ENCODE results near the gene NRXN3.

NRXN3 gene

DNA sequence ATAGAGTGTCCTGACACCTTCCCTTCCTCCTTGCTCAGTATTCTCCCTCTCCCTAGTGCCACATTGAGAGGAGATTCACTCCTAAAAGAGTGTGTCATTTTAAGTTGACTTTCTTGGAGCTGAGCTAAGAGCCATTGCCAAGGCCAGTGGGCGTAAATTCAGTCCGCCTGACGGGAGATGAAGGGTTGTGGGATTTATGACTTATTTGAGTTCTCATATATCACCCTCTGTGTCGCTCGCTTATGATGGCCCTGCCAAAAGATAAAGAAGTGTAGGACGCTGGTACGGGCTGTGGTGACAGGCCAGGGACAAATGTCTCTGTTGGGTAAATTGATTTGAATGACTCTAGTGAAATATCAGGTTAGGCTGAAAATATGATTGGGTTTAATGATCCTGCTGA, 867.4 kb downstream of the NRXN3 start:
- DNase-seq: no peak

DNA sequence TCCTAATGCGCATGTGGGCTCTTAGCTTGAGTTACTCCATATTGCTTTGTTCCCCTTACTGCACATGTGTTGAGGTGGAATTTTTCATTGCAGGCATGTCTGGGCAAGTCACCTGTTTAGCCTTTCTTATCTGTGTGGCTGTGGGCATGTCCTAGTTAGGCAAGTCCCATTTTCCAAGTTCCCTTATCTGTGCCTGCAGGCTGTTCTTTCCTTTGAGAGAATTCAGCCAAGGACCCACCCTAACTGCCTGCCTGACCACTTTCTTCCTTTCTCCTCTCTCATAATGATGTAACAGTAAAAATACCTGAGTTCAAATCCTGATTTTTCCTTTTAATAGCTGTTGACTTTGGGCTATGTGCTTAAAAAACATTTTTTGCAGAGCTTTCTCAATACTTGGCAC, 870.6 kb downstream of the NRXN3 start:
- no peak for DNase-seq

DNA sequence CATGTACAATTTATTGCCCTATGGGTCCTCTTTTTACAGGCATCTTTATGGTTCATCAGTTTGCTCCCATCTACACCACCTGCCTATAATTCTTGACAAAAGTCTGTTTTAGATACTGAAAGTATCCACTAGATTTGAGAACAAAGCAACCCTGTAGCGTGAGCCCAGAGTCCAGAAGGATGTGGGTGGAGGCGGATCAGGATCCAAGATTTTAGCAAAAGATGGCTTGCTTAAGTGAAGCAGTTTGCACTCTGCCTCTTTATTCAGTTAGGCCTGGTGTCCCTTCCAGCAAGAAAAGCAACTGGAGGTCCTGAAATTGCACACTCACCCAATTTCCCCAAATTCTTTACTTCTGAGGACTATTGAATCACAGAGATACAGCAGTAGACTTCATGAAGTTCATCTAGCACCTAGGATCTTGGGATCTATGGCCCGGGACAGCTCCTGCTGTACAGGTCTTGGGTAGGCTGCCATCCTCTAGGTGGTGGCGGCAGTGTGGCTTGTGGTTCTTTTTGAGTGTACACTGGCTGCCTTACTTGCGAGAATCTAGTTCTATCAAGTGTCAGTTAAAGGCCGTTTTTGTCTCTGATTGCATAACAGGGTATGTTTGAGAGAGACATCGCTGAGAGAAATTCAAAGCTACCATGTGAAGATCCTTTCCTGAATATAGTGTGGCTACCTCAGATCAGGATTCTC, 873.2 kb downstream of the NRXN3 start:
- DNase-seq: no peak

DNA sequence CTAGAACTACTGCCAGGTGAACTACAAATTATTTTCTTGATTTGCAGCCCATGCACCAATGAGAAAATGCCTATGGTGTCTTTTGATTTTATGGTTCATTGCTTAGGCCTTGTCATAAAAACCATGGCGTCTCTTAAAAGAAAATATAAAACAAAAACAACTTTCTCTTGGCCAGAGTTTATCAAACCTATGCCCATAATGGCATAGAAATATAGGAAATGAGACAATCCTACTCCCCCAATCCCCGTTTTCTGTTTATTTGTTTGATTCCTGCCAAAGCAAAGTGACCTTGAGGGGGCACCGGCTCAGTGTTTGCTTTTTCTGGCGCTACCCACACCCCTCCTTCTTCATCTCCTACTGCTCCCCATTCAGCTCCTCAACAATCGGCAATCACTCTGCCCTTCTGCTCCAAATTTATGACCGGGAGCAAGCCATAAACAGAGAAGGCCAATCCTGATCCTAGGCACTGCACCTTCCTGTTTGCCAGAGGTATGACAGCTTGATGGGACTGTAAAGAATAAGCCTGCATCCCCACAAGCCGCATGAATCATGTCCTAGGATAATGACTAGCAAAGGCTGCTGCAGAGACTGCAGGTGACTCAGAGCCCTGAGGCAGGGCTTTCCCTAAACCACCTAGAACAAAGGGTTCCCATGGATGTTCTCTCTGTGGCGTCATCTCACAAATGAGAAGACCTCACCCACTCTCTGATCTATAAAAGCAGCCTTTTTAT, 874.9 kb downstream of the NRXN3 start:
- no peak for DNase-seq

DNA sequence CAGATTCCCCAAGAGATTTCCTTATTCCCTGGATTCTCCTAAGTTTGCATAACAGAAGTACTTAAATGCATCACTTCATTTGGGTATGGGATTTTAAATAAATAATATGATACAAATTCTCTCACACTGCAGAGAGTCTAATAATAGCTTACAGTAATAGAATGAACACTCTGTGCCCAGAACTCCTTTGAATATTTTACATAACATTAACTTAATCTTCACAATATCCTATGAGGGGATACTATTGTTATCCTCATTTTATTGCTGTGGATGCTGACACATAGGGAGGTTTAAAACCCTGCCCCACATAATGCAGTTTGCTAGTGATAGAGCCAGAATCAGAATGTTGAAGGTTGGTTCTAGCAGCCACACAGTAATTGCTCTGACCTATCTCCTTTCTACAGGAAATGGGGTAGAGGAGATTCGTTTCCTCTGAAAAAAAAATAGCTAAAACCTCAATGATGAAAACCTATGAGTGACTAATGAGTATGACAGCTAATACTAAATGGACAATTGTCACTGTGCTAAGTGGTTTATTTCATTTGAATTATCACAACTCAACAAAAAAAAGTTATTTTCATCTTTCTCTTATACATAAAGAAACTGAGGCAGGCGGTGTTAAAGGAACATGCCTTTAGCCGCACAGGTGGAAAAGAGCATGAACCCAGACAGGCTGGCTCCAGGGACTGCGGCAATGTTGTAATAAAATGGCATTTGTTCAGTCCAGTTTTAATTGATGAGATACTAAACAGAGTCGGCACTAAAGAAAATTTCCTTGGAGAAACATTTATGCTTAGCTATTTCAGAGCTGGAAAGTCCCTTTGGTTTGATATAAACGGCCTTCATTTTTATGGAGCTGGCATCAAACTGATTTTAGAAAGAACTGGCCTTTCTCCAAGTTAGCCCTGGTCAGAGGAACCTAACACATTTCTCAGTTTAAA, 880.9 kb downstream of the NRXN3 start:
- DNase-seq: no peak

DNA sequence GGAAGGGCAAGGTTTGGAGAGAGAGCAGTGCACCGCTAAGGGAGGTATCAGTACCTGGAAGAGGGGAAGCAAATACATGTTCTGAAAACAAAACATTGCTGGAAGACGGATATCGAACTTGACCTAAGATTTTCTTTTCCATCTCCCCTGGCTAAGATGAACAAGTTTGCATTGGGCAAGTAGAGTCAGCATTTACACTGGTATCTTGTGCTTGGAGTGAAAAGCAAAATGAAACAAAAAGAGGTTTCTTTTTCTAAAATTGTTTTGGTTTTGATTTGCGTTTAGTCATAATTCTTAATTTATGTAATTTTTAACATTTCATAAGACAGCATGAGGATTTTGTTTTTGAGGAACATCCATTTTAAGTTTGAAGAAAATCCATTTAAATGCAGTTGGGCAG, 881.6 kb downstream of the NRXN3 start:
- DNase-seq: no peak

DNA sequence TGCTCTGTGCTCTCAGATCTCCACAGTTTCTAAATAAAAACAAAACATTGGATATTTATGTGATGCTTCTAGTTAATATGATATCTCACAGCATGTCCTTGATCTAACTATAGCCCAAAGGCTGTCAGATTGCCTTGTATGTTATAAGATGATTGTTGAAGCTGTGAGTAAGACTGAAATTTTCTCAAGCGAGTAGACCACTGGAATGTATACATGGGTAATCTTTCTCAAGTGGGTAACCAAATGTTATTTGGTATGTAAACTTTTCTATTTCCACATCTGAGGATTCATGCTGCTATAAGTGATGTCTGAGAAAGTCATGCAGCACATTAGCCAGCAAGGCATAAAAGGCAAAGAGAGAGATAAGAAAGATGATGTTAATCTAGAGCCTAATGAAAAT, 886.7 kb downstream of the NRXN3 start:
- DNase-seq: no peak

DNA sequence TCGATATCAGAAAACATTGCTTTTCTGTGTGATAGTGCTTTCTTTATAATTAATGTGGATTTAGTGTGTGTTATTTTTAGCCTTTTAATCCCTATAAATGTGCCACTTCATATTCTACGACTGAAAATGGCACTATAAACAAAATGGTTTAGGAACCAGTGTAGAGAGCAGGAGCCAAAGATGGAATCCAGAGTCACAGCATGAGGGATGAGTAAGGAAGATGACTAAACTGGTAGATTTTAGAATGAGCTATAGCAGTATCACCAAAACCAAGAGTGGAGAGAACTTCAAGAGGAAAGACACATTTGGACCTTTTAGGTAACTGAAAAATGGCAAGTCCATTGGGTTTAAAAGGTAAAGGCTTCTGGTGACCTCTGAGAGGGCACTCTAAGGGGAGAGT, 887.2 kb downstream of the NRXN3 start:
- no peak for DNase-seq

DNA sequence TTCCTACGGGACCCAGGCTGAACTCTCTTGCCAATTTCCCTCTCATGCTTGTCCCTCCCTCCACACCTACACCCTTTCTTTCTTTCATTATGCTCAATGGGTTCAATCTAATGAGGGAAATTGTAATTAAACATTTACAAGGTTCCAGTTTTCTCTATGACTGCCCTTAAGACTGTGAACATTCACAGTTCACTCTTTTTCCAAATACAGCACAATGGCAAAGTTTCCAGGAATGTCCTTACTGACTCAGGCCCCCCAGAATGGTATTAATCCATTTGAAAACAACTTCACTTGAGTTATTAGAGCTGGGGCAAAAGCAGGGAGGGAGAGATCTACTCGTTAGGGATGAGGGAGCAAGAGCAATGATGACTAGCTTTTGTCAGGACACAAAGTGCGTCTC, 892.1 kb downstream of the NRXN3 start:
- DNase-seq: no peak

DNA sequence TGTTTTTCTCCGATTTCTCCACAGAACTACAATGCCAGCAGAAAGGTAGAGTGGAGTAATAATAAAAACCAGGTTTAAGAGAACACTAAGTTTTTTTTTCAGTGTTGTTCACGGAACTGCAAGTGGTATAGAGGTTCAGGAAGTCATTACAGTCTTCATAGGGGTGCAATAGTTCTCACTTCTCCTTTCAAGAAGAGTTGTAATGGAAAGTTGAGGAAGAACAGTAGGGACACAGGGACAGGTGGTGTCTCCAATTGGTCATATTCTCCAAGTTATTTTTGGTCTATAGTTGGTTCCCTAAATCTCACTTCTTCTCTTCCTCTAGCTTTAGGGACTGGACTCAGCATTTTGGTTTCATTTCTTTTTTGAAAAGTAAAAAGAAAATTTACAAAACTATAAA, 894.0 kb downstream of the NRXN3 start:
- DNase-seq: no peak

DNA sequence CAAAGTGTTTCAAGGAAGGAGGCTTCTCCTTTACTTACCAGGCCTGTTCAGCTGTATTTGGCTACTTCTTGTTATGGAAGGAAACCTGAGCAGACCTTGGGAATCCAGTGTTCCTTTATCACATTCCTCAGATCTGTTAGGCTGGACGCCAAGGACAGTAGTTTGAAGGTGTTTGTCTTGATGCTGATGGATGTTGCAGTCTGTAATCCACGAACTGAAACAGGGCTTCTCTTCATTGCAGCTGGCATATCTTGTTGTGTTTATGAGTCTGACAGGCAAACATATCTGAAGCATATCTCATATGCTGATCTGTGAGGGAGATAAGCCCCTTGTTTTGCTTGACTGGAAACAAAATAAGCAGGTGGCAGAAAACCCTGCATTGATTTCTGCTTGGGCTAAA, 904.3 kb downstream of the NRXN3 start:
- DNase-seq: no peak

DNA sequence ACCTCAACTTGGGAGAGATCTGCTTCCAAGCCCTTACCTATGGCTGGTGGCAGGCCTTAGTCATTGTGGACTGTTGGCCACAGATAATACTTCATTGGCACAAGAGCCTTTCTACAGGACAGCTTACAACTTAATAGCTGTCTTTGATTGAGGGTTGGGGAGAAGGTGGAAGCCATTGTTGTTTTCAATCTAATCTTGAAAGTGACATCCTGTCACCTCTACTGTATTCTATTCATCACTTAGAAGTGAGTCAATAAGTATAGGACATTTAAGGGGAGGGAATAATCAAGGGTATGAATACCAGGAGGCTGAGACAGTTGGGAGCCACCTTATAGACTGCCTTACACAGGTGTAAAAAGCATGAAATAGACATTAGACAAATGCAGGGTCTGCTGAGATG, 906.3 kb downstream of the NRXN3 start:
- no peak for DNase-seq

DNA sequence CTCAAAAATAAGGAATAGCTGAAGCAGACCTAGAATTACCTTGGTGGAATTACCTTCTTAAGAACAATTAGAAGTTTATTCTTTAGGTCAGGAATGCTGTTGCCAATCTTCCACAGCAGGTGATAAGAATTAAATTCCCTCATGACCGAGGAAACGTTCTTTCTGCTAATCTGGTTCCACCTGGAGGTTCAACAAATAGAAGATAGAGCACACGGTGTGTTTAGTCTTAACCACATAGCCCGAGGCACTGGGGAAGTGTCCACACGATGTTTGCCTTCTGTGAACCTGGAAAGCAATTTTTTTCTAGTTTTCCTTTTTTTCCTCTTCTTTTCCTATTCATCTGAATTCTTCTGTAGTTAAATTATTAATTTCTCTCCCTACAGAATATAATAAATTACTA, 906.9 kb downstream of the NRXN3 start:
- no peak for DNase-seq

DNA sequence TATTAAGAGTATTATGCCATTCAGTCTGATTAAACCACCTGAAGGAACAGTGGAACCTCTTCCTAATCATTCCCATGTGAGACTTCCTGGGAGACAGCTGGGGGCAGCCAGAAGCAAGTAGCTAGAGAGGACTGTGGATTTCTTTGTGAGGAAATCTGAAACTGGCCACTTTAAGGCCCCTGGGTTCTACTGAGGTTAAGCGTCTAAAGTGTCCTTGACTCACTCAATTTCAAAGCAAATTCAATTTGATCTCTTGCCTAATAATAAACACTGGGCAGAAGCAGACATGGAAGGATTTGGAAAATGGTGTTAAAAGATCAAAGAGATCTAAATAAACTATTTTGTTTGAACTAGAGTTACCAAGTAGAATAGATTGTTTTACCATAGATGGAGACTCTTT, 909.9 kb downstream of the NRXN3 start:
- no peak for DNase-seq

DNA sequence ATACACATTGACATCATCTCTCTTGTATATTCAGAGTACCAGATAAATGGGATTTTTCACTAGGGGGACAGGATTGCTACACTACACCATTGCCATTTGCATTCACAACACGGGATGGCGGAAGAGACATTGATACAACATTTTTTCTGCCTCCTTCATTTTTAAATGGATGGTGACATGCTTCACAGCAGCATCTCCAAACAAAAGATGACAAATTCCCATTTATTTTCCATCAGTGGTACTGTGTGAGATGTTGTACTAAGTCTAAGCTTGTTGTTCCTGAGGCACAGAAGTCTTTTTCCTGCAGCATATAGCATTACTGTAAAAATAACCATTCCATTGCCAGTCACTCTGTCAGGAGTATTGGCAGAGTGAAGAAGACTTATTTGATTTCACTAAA, 912.7 kb downstream of the NRXN3 start:
- DNase-seq: no peak

DNA sequence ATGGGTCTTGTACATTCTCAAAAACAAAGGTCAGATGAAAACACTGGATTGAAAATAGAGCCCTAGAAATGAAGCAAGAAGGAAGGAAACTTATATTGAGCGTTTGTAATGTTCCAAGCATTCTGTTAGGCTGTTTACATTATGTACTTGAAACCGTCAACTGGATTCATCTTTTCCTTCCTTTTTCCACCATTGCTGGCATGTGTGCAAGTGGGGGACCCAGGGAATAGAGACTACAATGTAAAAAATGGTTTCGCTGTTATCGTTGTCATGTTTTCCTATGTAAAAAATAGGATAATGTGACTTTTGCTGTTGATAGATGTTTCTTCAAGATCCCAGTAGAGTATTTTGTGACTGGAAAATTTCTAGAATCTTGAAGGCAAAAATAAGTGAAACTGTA, 913.2 kb downstream of the NRXN3 start:
- no peak for DNase-seq

DNA sequence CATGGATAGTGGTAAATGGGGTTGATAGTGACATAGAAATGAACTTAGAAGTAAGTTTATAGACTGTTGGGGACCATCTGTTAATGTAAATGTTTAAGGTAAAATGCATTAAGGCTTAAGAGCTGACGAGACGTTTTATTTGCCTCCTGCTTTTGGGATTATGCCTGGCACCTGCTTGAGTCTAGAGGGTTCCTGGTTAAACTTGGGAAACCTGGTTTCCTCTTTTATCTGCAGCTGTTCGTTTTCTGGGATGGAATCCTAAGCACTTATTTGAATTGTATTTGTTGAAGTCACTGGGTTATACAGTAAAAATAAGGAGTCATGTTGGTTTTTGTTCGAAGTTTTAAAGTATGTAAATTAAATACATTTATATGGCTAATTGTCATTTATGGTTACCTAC, 914.7 kb downstream of the NRXN3 start:
- DNase-seq: no peak

DNA sequence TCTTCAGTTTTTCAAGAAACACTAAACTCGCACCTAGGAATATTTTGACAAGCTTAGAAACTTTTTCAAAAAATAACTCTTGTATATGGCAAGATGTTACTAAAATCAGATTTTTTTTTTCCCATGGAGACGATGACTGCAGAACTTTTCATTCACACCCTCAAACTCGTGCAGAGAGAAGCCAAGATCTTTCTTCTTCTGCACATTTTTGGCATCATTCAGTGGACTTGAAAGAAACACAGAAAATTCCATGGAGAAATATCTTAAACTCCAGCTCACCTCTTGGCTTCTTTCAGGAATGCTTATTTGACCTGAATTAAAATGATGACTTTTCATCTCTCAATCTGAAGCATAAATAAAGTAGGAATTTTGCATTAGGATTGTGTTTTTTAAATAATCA, 919.4 kb downstream of the NRXN3 start:
- DNase-seq: no peak

DNA sequence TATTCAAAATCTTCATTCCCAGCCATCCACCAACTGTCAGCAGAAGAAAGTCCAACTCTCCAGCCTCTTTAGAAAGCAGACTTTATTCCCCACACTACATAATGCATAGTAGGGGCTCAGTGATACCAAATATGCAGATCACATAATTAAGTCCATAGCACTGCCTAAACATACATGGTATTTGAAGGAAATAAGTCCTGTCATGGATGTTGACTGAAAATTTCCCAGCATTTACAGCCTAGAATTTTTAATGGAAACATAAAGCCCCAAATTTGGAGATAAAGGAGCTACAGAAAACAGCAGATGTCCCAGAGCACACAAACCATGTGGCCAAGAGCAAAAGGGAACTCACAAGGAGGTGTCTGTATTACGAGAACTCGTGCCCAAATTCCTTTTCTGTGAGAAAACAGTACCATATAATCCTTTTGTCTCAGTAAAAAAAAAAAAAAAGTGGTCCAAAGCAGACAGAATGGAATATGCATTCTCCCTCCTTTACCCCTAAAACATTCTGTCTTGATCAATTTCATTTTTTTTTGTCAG, 920.5 kb downstream of the NRXN3 start:
- DNase-seq: no peak

DNA sequence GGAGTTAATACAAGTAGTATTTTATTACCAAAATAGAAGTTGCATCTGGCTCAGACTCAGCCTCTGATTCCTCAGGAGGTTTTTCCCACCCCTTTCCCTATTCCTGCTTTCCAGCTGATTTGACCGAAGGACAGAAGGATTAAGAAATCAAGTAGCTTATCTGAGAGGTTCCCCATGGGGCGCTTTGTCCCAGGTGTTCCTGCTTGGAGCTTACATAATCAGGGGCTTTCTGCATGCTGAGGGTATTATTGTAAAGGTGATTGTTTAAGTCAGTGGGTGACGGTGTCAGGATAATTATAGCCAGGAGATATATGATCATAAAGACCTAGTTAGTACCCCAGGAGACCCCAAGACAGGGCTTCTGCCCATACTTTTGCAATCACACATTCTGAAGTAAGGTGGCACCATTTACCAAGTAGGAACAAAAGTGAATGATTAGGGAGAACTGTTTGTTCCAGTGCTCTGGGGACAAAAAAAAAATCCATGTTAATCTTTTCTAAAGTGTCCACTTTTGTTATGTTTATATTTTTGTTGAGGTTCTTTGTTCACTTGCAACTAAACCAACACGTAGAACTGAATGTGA, 921.3 kb downstream of the NRXN3 start:
- no peak for DNase-seq

DNA sequence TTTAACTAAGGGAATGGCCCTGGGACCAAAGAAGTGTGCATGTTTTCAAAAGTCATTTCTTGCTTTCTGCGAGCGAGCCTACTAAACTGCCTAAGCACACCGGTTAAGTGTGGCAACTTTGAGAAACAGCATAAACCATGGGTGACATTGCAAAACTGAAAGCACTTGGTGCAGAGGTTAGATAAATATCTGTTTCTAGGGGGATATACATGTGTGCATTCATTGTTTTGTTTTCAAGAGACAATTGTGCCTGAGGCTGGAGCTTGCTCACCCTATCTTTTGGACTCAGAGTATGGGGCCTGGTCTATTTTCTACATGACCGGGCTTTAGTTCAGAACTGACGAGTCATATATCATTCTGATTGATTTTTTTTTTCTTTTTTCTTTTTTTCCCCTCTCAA, 923.4 kb downstream of the NRXN3 start:
- no peak for DNase-seq

DNA sequence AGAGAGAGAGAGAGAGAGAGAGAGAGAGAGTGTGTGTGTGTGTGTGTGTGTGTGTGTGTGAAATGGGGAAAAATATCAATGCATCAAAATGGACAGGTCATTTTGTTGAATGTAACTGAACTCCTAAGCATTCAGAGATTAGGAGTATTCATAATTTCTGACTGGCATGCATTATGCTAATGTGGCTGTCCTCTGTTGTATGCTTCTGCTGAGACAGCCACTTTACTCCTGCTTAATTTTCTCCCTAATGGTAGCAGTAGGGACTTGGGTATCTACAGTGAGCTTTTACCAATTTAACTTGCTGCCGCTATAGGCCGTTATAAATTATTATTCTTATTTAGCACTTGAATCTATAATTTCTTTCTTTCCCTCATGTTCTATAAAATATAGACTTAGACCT, 924.8 kb downstream of the NRXN3 start:
- DNase-seq: no peak

DNA sequence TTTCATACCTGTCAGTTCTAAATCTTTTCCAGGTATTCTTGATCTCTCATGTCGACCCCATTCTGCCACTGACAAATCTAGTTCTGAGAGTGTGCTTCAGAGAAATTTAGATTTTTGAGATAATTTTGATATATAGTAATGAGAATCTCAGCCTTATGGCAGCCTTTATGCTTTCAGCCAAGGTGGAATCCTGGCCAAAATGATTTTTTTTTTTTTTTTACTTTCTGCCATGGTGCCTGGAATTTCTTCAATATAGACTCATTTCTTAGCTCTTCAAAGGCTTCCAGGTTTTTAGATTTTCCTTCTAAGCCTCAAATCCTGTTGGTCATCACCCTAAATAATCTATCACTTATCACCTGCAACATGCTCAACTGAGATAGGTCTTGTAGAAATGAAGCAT, 926.6 kb downstream of the NRXN3 start:
- no peak for DNase-seq
